ENCODE data around the gene CELF2.

CELF2 gene

DNA sequence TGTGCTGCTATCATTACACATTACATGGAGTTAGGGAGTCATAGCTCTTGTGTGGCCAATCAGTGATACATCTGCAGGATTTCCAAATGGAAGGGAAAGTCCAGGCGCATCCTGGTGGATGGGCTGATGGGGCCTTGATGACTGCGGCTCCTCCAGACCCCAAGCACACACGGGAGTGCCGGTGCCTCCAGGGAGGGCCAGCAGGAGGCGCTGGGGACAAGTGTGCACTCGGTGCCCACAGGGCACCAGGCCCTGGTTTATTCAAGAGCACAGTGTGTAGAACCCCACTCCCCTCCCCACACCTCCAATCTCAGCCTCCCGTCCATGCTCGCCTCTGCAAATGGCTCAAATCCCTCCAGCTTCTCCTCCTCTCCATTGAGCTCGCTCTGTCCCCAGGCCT, 349.8 kb downstream of the CELF2 start:
- no peak for DNase-seq

DNA sequence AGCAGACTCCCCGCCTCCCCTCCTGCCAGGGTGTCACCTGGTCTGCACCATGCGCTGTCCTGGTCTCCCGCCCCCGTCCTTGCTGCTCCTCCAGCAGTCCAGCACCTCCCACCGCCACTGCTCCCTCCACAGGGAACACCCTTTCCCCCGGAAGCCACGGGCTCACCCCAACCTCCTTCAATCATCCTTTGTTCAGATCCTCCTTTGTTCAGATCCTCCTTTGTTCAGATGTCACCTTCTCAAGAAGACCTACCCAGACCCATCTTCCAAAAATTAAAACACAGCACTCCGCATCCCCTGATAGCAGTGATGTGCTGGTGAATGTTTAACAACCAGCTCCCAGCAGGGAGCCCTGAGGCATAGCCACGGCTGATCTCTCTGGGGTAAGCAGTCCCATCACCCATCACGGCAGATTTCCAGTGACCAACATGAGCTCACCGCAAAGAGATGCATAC, 356.1 kb downstream of the CELF2 start:
- no peak for DNase-seq

DNA sequence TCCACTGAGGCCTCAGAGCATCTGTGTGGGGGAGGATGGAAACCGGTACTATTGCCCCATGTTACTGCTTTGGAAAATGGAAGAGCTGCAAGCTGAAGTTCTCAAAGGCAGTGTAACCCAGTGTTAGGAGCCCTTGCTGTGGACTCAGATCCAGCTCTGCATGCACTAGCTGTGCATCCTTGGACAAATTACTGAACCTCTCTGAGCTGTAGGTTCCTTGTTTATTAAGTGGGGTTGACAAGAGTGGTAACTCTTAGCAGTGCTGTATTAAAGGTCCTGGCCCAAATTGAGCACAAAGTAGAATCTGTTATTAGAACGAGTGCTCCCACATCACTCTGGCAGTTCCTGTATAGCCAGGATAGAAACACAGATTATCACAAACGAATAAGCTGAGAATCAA, 359.6 kb downstream of the CELF2 start:
- DNase-seq: no peak

DNA sequence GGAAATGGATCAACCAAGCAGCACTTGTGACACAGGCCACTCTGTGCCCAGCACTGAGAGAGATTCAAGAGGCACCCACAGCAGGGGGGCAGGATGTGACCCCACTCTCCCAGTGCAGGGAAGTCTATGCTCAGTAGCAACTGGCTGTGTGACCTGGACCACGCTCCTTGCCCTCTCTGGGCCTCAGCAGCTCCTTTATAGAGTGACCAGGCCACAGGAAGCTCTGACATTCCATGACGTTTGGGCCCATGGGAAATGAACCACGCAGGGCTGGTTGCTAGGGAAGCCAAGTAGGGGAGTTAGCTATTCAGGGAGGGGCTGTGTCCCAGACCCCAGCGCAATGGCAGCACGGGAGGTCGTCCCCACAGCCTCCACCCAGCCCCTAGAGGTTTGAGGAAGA, 361.2 kb downstream of the CELF2 start:
- DNase-seq: no peak

DNA sequence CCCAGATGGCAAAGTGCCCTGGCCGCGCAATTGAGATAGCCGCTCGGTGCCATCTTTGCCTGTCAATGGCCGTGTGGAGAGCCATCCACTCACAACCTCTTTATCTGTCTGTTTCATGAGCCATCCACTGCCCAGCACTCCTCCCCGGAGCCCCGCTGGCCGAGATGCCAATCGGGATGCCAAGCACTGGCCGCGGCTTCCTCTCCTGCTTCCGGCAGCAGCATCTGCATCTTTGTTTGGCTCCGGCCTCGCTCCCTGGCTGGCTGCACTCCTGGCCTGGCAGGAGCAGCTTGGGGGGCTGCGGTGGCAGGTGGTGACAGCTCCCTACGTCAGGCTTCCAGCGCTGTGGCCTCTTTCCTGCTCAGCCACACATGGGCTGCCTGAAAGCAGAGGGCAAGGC, 362.1 kb downstream of the CELF2 start:
- DNase-seq: no peak

DNA sequence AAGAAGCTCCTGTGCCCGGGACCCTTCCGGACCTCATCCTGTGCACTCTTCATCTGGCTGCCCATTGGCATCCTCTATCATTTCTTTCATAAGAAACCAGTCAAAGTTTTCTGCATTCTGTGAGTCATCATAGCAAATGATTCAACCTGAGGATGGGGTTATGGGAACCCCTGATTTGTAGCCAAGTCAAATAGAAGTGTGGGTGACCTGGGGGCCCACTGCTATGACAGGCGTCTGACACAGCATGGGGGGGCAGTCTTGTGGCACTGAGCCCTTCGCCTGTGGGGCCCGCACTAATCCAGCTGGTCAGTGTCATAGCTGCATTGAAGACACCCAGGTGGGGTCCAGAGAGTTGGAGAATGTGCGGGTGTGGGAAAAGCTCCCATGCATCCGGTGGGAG, 363.4 kb downstream of the CELF2 start:
- no peak for DNase-seq

DNA sequence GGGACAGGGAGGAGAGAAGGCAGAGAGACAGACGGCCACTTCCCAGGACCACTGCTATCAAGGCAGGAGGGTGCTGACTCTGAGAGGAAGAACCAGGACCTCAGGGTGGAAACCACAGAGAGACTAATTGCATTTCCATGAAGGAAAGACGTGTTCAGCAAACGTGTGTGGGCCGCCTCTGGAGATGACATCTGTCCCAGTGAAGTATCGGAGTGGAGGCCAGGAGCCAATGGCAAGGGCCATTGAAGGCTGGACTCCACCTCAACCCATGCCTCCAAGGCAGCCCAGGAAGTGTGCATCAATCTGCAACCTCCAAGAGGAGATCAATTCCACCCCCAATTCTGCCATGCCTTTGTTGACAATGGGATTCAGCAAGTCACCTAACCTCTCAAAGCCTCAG, 363.8 kb downstream of the CELF2 start:
- no peak for DNase-seq

DNA sequence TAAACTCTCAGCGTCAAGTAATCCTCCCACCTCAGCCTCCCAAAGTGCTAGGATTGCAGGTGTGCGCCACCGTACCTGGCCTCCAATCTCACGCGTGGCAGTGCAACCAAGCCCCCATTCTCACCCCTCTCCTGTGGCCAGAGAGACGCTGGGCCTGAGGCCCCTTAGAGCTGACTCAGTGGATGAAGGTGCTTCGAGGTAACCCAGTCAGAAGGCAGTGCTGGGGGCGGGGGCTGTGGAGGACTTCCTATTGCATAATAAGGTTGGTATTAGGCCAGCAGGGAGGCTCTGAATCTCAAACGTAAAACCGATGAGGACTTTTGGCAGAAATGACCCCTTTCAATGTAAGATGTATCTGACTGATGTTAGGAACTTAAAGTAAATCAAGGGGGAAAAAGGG, 364.5 kb downstream of the CELF2 start:
- DNase-seq: no peak

DNA sequence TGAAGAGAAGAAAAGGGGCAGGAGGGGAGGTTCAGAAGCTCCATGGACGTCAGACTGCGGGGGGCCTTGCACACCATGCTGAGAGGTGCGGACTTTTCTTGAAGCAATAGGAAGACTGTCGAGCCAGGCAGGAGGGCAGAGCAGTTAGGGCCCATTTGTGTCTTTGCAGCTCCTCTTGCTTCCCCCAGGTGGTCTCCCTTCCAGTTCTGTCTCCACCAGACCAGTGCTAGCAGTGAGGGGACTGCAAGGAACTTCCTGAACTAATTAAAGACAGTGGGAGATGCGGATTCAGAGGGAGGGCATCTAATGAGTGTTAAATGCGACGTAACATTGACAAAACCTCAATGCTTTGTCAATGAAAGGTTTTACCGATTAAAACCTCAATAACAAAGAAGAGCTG, 368.4 kb downstream of the CELF2 start:
- no peak for DNase-seq

All from DMS79 (cell line).